IPS-18a (cell line): ENCODE results near the gene CHST11.
"Not testable (repeated sequence)": the region's sequence is repeated elsewhere in the genome, so short reads cannot be mapped to it uniquely, and the experiment has no call there.

Experiments
- H3K27ac ChIP-seq: one replicate; pipeline ENCODE4 v1.5.1; 2013; ENCODE audit warnings: low read length
- H3K27me3 ChIP-seq: one replicate; pipeline ENCODE4 v1.6.1; 2013; ENCODE audit warnings: mild to moderate bottlenecking, low read length; ENCODE audit not compliant: control insufficient read depth, insufficient read depth
- H3K36me3 ChIP-seq: one replicate; pipeline ENCODE4 v1.6.1; 2013; ENCODE audit warnings: low read depth, low read length; ENCODE audit not compliant: control insufficient read depth
- H3K4me1 ChIP-seq: one replicate; pipeline ENCODE4 v1.6.1; 2013; ENCODE audit warnings: low read depth, low read length; ENCODE audit not compliant: control insufficient read depth
- H3K4me3 ChIP-seq: one replicate; pipeline ENCODE4 v1.5.1; 2013; ENCODE audit warnings: low read length
- H3K9ac ChIP-seq: one replicate; pipeline ENCODE4 v1.6.1; 2013; ENCODE audit warnings: mild to moderate bottlenecking, low read length, moderate library complexity
- H3K9me3 ChIP-seq: one replicate; pipeline ENCODE4 v1.6.1; 2013; ENCODE audit warnings: low read depth, low read length; ENCODE audit not compliant: control insufficient read depth

The CHST11 gene

GRCh38 chr12:104609445-104609844 lies 152.7 kb downstream of the CHST11 start:
- no peaks in the 10 kb centered on the region for H3K27me3 ChIP-seq
- no peak overlapping the region for H3K9ac ChIP-seq
- no peaks in the 10 kb centered on the region for H3K36me3 ChIP-seq
- H3K27ac ChIP-seq = no peak overlapping the region
- H3K4me3 ChIP-seq = no peak overlapping the region
- H3K9me3 ChIP-seq = no peaks in the 10 kb centered on the region
- H3K4me1 ChIP-seq = no peaks in the 10 kb centered on the region

GRCh38 chr12:104610513-104611235 lies 153.9 kb downstream of the CHST11 start:
- H3K4me1 ChIP-seq = no peaks in the 10 kb centered on the region
- H3K9me3 ChIP-seq = no peaks in the 10 kb centered on the region
- H3K27me3 ChIP-seq = no peaks in the 10 kb centered on the region
- H3K4me3 ChIP-seq = no peak overlapping the region
- H3K36me3 ChIP-seq = no peaks in the 10 kb centered on the region
- H3K9ac ChIP-seq = no peak overlapping the region
- H3K27ac ChIP-seq = no peak overlapping the region

DNA sequence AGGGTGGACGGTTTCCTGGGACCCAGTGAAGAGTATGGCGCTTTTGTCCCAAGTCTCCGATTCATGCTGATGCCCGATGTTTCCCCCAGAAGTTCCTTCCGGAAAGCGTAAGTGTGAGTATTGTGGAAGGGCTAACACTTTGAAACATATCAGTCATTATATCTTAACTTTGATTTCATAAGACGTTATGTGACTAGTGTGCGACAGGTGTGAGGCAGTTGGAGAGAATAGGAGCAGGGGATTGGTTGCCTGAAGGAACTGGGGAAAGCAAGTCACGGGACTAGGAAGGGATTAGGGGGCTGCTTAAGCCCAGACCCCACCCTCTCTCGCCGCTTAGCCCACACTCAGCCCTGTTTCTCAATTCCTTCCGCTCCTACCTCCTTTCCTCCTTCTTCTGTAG lies 154.9 kb downstream of the CHST11 start:
- Histone ChIP-seq H3K27me3 (no peaks in the 10 kb centered on the region), H3K4me3 (no peak overlapping the region), H3K4me1 (no peaks in the 10 kb centered on the region), H3K9ac (no peak overlapping the region), H3K27ac (no peak overlapping the region), H3K9me3 (no peaks in the 10 kb centered on the region), H3K36me3 (no peaks in the 10 kb centered on the region)

DNA sequence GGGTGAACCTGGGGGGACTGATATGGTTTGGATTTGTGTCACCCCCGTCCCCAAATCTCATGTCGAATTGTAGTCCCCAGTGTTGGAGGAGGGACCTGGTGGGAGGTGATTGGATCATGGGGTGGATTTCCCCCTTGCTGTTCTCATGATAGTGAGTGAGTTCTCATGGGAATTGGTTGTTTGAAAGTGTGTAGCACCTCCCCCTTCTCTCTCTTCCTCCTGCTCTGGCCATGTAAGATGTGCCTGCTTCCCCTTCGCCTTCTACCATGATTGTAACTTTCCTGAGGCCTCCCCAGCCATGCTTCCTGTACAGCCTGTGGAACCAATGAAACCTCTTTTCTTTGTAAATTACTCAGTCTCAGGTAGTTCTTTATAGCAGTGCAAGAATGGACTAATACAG lies 156.6 kb downstream of the CHST11 start:
- H3K4me3 ChIP-seq, H3K4me1 ChIP-seq, H3K36me3 ChIP-seq, H3K9me3 ChIP-seq, H3K27me3 ChIP-seq, H3K27ac ChIP-seq, H3K9ac ChIP-seq: not testable (repeated sequence)

DNA sequence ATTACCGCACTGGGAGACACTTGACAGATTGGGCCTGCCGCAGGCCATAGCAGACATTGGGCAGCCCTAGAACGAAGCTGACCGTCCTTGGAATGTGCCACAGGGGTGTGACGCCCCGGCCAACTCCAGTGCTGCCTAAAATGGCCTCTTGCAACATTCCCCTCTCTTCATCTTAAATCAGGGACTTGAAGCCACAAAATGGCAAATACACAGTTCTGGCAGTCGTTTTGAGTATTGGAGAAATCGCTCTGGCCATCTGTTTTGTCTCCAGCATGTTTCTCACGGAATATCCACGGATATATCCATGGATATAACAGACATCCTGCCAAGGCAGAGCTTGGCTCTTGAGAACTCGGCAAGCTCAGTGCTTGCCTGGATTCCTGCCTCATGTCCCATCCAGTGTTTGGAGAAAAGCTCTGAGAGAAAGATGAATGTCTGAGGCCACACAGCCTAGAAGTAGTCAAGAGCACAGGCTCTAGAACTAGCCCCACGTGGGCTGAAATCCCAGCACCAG lies 158.4 kb downstream of the CHST11 start:
- Histone ChIP-seq H3K9ac (no peak overlapping the region), H3K36me3 (no peaks in the 10 kb centered on the region), H3K4me3 (no peak overlapping the region), H3K27ac (no peak overlapping the region), H3K4me1 (no peaks in the 10 kb centered on the region), H3K9me3 (no peaks in the 10 kb centered on the region), H3K27me3 (no peaks in the 10 kb centered on the region)

- Histone ChIP-seq H3K36me3 (no peaks in the 10 kb centered on the region), H3K27me3 (no peaks in the 10 kb centered on the region), H3K4me3 (no peak overlapping the region), H3K9me3 (no peaks in the 10 kb centered on the region), H3K27ac (no peak overlapping the region), H3K4me1 (peaks cover 3% of the 10 kb centered on the region), H3K9ac (no peak overlapping the region)
Observed at GRCh38 chr12:104618691-104619090, 161.9 kb downstream of the CHST11 start.

DNA sequence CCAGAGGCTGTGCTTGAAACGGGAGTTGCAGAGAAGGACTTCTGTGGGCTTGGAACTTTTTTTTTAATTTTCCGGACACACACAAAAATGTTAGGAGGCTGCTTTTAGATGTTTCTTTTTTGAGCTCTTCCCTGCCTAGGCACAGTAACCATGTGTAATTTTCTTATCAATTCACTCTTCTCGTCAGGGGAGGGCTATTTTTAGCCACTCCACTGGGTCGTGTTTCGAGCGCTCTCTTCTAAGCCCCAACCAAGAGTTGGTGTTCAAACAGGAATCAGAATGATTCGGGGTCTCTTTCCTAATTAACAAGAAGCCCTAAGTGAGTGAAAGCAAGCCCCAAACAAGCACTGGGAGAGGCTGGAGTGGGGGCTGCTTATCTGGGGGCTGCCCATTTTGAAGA lies 162.6 kb downstream of the CHST11 start:
- Histone ChIP-seq H3K27ac (no peak overlapping the region), H3K9ac (no peak overlapping the region), H3K4me1 (peaks cover 3% of the 10 kb centered on the region), H3K36me3 (no peaks in the 10 kb centered on the region), H3K9me3 (no peaks in the 10 kb centered on the region), H3K27me3 (no peaks in the 10 kb centered on the region), H3K4me3 (no peak overlapping the region)

DNA sequence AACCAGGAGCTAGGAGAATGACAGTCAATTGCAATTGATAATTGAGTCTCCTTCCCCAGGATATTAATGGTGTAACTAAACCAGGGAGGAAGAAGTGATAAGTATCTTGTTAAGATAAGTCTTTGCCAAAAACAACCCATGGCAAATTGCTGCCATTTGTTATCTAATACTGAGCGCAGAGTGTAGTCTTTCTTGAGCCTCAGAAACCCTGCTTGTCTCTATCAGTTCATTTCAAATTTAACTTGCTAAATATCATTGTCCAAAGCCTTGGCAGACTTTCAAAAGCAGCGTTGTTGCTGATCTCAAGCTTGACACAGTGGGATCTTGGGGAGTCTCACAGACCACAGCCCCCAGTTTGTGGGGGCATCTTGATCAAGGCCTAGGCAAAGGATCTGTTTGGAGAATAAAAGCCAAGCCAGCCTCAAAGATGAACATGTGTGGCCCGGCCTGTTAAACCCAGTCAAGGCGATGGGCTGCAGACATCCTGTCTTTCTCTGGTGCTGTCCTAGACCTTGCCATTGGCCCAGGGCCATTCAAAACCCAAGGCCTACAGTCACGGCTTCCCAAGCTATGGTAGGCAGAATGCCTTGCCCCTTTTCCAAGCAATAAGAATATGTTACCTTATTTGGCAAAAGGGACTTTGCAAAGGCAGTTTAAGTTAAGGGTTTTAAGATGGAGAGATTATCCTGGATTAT lies 164.2 kb downstream of the CHST11 start:
- Histone ChIP-seq H3K27me3 (no peaks in the 10 kb centered on the region), H3K9ac (no peak overlapping the region), H3K27ac (no peak overlapping the region), H3K4me3 (no peak overlapping the region), H3K36me3 (no peaks in the 10 kb centered on the region), H3K9me3 (no peaks in the 10 kb centered on the region), H3K4me1 (peaks cover 3% of the 10 kb centered on the region)

DNA sequence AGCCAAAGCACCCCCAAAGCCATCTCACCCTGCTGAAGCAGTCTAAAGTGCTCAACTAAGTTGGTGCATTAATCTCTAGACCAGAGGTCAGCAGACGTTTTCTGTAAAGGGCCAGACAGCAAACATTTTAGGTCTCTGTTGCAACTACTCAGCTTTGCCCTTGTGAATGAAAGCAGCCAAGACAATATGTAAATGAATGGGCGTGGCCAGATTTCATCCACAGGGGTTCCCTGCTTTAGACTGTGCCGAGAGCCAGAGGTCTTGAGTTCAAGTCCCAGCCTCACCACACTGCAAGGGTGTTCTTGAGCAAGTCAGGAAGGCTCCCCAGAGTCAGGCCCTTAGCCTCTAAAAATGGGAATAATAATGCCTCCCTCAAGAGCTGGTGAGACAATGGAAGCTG lies 166.2 kb downstream of the CHST11 start:
- no peak overlapping the region for H3K27ac ChIP-seq
- no peak overlapping the region for H3K4me3 ChIP-seq
- no peaks in the 10 kb centered on the region for H3K27me3 ChIP-seq
- H3K4me1 ChIP-seq = peaks cover 3% of the 10 kb centered on the region
- H3K9ac ChIP-seq = no peak overlapping the region
- H3K9me3 ChIP-seq = no peaks in the 10 kb centered on the region
- no peaks in the 10 kb centered on the region for H3K36me3 ChIP-seq

- H3K4me3 ChIP-seq = no peak overlapping the region
- no peaks in the 10 kb centered on the region for H3K36me3 ChIP-seq
- peaks cover 3% of the 10 kb centered on the region for H3K4me1 ChIP-seq
- no peaks in the 10 kb centered on the region for H3K27me3 ChIP-seq
- no peak overlapping the region for H3K9ac ChIP-seq
- no peak overlapping the region for H3K27ac ChIP-seq
- H3K9me3 ChIP-seq = no peaks in the 10 kb centered on the region
Observed at GRCh38 chr12:104623883-104624282, 167.1 kb downstream of the CHST11 start.

- peaks cover 3% of the 10 kb centered on the region for H3K4me1 ChIP-seq
- H3K9me3 ChIP-seq = no peaks in the 10 kb centered on the region
- no peak overlapping the region for H3K9ac ChIP-seq
- H3K36me3 ChIP-seq = no peaks in the 10 kb centered on the region
- no peak overlapping the region for H3K27ac ChIP-seq
- no peak overlapping the region for H3K4me3 ChIP-seq
- H3K27me3 ChIP-seq = no peaks in the 10 kb centered on the region
Observed at GRCh38 chr12:104624529-104624928, 167.8 kb downstream of the CHST11 start.
